ENCODE measurements around the gene HCRTR1. TPM values are rescaled to one million over a fixed set of nuclear protein-coding genes. Genes with fewer than 3 reads are reported as not detected.

The HCRTR1 gene
- total and polyA plus RNA-seq, 7 donors: 0.03 TPM; not detected in 6

GRCh38 chr1:31621847-31622730 is 4.6 kb downstream of the HCRTR1 start:
- Histone ChIP-seq H3K9me3 (no peaks in the 10 kb centered on the region), H3K27ac (no peak overlapping the region), H3K4me1 (peaks cover 0 to 26% (median 21%) of the 10 kb centered on the region in 4 donors), H3K27me3 (peaks cover 9 to 21% (median 14%) of the 10 kb centered on the region in 3 donors), H3K36me3 (no peaks in the 10 kb centered on the region), H3K4me3 (no peak overlapping the region)
- intact Hi-C loops (cut with DNase I): no loop called here
- no peak for DNase-seq
- no peak for TF ChIP-seq POLR2A (IDR thresholded peaks at IDR 0.05)
- no peak for TF ChIP-seq CTCF (IDR thresholded peaks at IDR 0.05)
- TF ChIP-seq POLR2AphosphoS5 (IDR thresholded peaks at IDR 0.05): no peak
- TF ChIP-seq EP300 (IDR thresholded peaks at IDR 0.05): no peak
- WGBS, 2 donors: 87 to 88% methylated on average over 15 of the region's 15 CpGs

- DNase-seq: no peak
- H3K4me3 ChIP-seq: no peak overlapping the region
- intact Hi-C loops (cut with DNase I): no loop called here
- 95 to 96% methylated on average over 12 of the region's 12 CpGs for WGBS, 2 donors
- peaks cover 0 to 8% (median 1%) of the 10 kb centered on the region in 3 donors for H3K27me3 ChIP-seq
- H3K9me3 ChIP-seq: no peaks in the 10 kb centered on the region
- H3K4me1 ChIP-seq: peaks cover 0 to 26% (median 24%) of the 10 kb centered on the region in 4 donors
- no peak overlapping the region for H3K27ac ChIP-seq
- peaks cover 0 to 7% (median 6%) of the 10 kb centered on the region in 4 donors for H3K36me3 ChIP-seq
- TF ChIP-seq EP300 (IDR thresholded peaks at IDR 0.05) (no peak), CTCF (IDR thresholded peaks at IDR 0.05) (no peak), POLR2A (IDR thresholded peaks at IDR 0.05) (no peak), POLR2AphosphoS5 (IDR thresholded peaks at IDR 0.05) (no peak)
Measured at GRCh38 chr1:31623365-31623764, 5.9 kb downstream of the HCRTR1 start.

GRCh38 chr1:31624309-31624708 is 6.8 kb downstream of the HCRTR1 start:
- no peak for TF ChIP-seq CTCF (IDR thresholded peaks at IDR 0.05)
- no peak for TF ChIP-seq POLR2AphosphoS5 (IDR thresholded peaks at IDR 0.05)
- TF ChIP-seq POLR2A (IDR thresholded peaks at IDR 0.05): no peak
- no peak for TF ChIP-seq EP300 (IDR thresholded peaks at IDR 0.05)
- DNase-seq: no peak
- H3K4me3 ChIP-seq: no peak overlapping the region
- H3K36me3 ChIP-seq: peaks cover 0 to 17% (median 12%) of the 10 kb centered on the region in 4 donors
- H3K4me1 ChIP-seq: peaks cover 0 to 33% (median 27%) of the 10 kb centered on the region in 4 donors
- no peaks in the 10 kb centered on the region for H3K9me3 ChIP-seq
- intact Hi-C loops (cut with DNase I): no loop called here
- no peaks in the 10 kb centered on the region for H3K27me3 ChIP-seq
- H3K27ac ChIP-seq: no peak overlapping the region
- 64 to 74% methylated on average over 5 of the region's 5 CpGs for WGBS, 2 donors

GRCh38 chr1:31624731-31625514 is 7.4 kb downstream of the HCRTR1 start:
- Histone ChIP-seq H3K4me3 (no peak overlapping the region), H3K27me3 (no peaks in the 10 kb centered on the region), H3K4me1 (peaks cover 0 to 33% (median 27%) of the 10 kb centered on the region in 4 donors), H3K27ac (peak overlapping the region in 1 of 4 donors; percentile 77), H3K9me3 (no peaks in the 10 kb centered on the region), H3K36me3 (peaks cover 0 to 23% (median 18%) of the 10 kb centered on the region in 4 donors)
- TF ChIP-seq CTCF (IDR thresholded peaks at IDR 0.05) (no peak), EP300 (IDR thresholded peaks at IDR 0.05) (no peak), POLR2AphosphoS5 (IDR thresholded peaks at IDR 0.05) (no peak), POLR2A (IDR thresholded peaks at IDR 0.05) (no peak)
- 94 to 95% methylated on average over 16 of the region's 16 CpGs for WGBS, 2 donors
- intact Hi-C loops (cut with DNase I): no loop called here
- no peak for DNase-seq

Measured in sigmoid colon (tissue), 7 donors.